Coronary artery (tissue), 2 donors: Measurements from ENCODE around the gene NARF.
"Not testable (repeated sequence)": the region's sequence is repeated elsewhere in the genome, so short reads cannot be mapped to it uniquely, and the experiment has no call there.

Experiments used
- DNase-seq: peaks from one replicate; pipeline ENCODE4 v3.0.0-alpha.2; 2017; ENCODE audit warnings: low spot score
- H3K27ac ChIP-seq, 2 donors: fragments of 200-600 bp; sonication (generic); one replicate each; pipeline ENCODE4 v1.5.1; 2016 to 2019
- H3K4me3 ChIP-seq: fragments of 200-600 bp; sonication (generic); 2 replicates; pipeline ENCODE4 v1.5.1; 2016; ENCODE audit warnings: mild to moderate bottlenecking, moderate library complexity
- TF ChIP-seq, protein P1 (sequence below): fragments of 200-600 bp; sonication (generic); IDR thresholded peaks from one replicate; pipeline ENCODE4 v1.5.1; 2019; ENCODE audit warnings: antibody characterized with exemption

The NARF gene

DNA sequence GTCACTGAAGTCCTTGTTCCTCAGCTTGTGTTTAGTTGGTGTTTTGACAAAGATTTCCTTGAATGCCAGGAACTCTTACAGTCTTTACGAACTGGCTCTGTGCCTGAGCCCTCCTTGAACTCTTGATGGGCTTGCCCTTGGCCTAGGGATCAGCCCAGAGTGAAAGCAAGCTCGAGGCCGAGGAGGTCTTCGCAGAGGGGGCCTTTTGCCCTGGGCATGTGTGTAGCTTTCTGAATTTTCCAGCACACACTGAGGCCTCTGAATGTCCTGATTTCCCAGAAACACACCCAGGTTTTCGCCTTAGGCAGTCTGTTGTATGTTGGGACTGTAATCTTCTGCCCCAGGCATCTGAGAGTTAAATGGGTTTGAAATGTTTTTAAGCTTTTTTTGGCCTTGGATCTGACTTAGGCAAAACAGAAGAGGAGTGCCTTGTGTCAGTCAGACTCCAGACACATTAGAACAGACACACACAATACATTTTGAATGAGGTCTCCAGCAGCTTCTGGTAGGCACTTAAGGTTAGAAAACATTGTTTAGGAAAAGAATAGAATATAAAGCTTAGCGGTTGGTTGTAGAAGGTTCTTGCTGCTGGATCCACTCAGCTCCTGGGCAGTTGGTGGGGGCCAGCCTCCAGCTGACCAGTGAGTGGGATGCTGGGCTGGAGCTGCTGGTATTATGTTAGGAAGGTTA lies 78.1 kb downstream of the NARF start:
- TF ChIP-seq, protein P1, sequence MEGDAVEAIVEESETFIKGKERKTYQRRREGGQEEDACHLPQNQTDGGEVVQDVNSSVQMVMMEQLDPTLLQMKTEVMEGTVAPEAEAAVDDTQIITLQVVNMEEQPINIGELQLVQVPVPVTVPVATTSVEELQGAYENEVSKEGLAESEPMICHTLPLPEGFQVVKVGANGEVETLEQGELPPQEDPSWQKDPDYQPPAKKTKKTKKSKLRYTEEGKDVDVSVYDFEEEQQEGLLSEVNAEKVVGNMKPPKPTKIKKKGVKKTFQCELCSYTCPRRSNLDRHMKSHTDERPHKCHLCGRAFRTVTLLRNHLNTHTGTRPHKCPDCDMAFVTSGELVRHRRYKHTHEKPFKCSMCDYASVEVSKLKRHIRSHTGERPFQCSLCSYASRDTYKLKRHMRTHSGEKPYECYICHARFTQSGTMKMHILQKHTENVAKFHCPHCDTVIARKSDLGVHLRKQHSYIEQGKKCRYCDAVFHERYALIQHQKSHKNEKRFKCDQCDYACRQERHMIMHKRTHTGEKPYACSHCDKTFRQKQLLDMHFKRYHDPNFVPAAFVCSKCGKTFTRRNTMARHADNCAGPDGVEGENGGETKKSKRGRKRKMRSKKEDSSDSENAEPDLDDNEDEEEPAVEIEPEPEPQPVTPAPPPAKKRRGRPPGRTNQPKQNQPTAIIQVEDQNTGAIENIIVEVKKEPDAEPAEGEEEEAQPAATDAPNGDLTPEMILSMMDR, result no peak
- DNase-seq, result no peak
- peak overlapping the region; percentile 52 for H3K4me3 ChIP-seq
- H3K27ac ChIP-seq, result peak overlapping the region; percentile 89

DNA sequence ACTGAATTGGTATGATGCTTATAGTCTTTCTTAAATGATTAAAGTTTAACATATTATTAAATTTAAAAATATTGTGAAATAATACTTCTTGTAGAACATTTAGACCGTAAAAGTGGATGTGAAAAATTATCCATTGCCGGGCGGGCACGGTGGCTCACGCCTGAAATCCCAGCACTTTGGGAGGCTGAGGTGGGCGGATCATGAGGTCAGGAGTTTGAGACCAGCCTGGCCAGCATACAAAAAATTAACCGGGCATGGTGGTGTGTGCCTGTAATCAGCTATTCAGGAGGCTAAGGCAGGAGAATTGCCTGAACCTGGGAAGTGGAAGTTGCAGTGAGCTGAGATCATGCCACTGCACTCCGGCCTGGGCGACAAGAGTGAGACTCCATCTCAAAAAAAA lies 78.7 kb downstream of the NARF start:
- Histone ChIP-seq H3K4me3 (peak overlapping the region; percentile 52), H3K27ac (peak overlapping the region; percentile 89)
- DNase-seq, result not testable (repeated sequence)

DNA sequence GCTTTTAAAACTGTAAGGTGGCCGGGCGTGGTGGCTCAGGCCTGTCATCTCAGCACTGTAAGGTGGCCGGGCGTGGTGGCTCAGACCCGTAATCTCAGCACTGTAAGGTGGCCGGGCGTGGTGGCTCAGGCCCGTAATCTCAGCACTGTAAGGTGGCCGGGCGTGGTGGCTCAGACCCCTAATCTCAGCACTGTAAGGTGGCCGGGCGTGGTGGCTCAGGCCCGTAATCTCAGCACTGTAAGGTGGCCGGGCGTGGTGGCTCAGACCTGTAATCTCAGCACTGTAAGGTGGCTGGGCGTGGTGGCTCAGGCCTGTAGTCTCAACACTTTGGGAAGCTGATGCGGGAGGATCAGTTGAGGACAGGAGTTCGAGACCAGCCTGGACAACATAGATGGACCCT lies 80.5 kb downstream of the NARF start:
- peak overlapping the region; percentile 9 to 89 for H3K27ac ChIP-seq
- DNase-seq, H3K4me3 ChIP-seq: not testable (repeated sequence)
